MM.1S (cell line): ENCODE data around the gene HSF2BP.
"Not testable (repeated sequence)": the region's sequence is repeated elsewhere in the genome, so short reads cannot be mapped to it uniquely, and the experiment has no call there.

Source experiments
- CTCF ChIP-seq: fragments of 300-600 bp; sonication (generic); IDR thresholded peaks from 2 replicates; pipeline ENCODE4 v1.5.1; 2016; ENCODE audit warnings: antibody characterized with exemption, low read length, mixed read lengths
- EZH2 ChIP-seq: fragments of 300-600 bp; sonication (generic); optimal IDR thresholded peaks from 2 replicates; pipeline ENCODE3; 2017; ENCODE audit warnings: low read depth, mild to moderate bottlenecking, antibody characterized with exemption, low read length, mixed read lengths
- EZH2phosphoT487 ChIP-seq: fragments of 300-600 bp; sonication (generic); IDR thresholded peaks from 2 replicates; pipeline ENCODE4 v1.6.1; 2018; ENCODE audit warnings: antibody characterized with exemption, low read length

- TF ChIP-seq CTCF, EZH2, EZH2phosphoT487: not testable (repeated sequence)
Measured at GRCh38 chr21:43680421-43680820, 21.1 kb upstream of the HSF2BP start.
